K562 (cell line): ENCODE results near the gene VGLL4. TPM values are rescaled to one million over a fixed set of nuclear protein-coding genes. Genes with fewer than 3 reads are reported as not detected.

Experiments
- polyA plus RNA-seq, 8 experiments: library from polyadenylated mRNA; depleted of rRNA in 4 of 8; stranded (reverse) in 5 of 8; unstranded in 3 of 8; fragments of >200 nt; fragmentation: Nextera tagmentation in 2 of 8; fragmentation: Illumina TruSeq in 1 of 8; extraction: Ambion mirVana in 2 of 8; extraction: Trizol in 1 of 8; gene quantifications; 2 replicates each; pipeline versions ENCODE4 v1.2.1 to v1.2.3, GENCODE V29; 2011 to 2014; ENCODE audit warnings: inconsistent platforms in 1 of 8, missing spikeins in 1 of 8
- small RNA-seq: library from RNA; depleted of rRNA; stranded (forward); fragments of <200 nt; gene quantifications from one replicate; pipeline ENCODE3, GENCODE V24; 2014
- total RNA-seq, 7 experiments: library from RNA; depleted of rRNA in 6 of 7; stranded (reverse); fragments of >200 nt in 6 of 7; fragmentation: Illumina TruSeq in 2 of 7; extraction: Trizol in 2 of 7; gene quantifications; 2 replicates each; pipeline versions ENCODE4 v1.2.1 to v1.2.3, GENCODE V29; 2011 to 2021; ENCODE audit warnings: low replicate concordance in 1 of 7

Gene VGLL4
- total and polyA plus RNA-seq, 9 of the 15 experiments (the other 6 are each of a cell fraction or from before 2014, with no cell fraction given) = 0.27 to 10.9 (median 8.6) TPM

Small RNAs within 50 kb of the gene (small RNA-seq; reads per million reads assigned to genes)
- gene AC022001.1 = not detected

Other genes with a start within 250 kb of the VGLL4 start
- gene TAMM41, start 203.0 kb upstream of the VGLL4 start, total RNA-seq (2014; rRNA removed) = 8.6 and 12.0 TPM in 2 replicates
- 18.2 and 20.3 TPM in 2 replicates for gene TAMM41, start 203.0 kb upstream of the VGLL4 start, total RNA-seq (2014; rRNA removed; fragmentation: Illumina TruSeq; extraction: Trizol)
- 21.2 and 25.0 TPM in 2 replicates for gene TAMM41, start 203.0 kb upstream of the VGLL4 start, total RNA-seq (2015; rRNA removed; fragmentation: Illumina TruSeq; extraction: Trizol)
- gene TAMM41, start 203.0 kb upstream of the VGLL4 start, total RNA-seq (2021) = 32.2 and 34.7 TPM in 2 replicates
- 23.9 and 30.1 TPM in 2 replicates for gene TAMM41, start 203.0 kb upstream of the VGLL4 start, polyA plus RNA-seq (2011; rRNA removed)
- gene TAMM41, start 203.0 kb upstream of the VGLL4 start, polyA plus RNA-seq (2014; fragmentation: Illumina TruSeq; extraction: Trizol) = 31.3 and 32.4 TPM in 2 replicates
- gene TAMM41, start 203.0 kb upstream of the VGLL4 start, polyA plus RNA-seq (2014; fragmentation: Nextera tagmentation; extraction: Ambion mirVana) = 10 to 100 TPM; 69.0 to 74.6 TPM
- gene TAMM41, start 203.0 kb upstream of the VGLL4 start, polyA plus RNA-seq (2014; rRNA removed) = 29.3 and 34.2 TPM in 2 replicates